Measurements from ENCODE around the gene PILRA.
"Not testable (repeated sequence)": the region's sequence is repeated elsewhere in the genome, so short reads cannot be mapped to it uniquely, and the experiment has no call there.

The PILRA gene

GRCh38 chr7:100376066-100376465, 2.8 kb downstream of the PILRA start:
- FAIRE-seq (no peak), DNase-seq (ENCODE audit: insufficient read length, low spot score) (no peak)

GRCh38 chr7:100378114-100378755, 4.9 kb downstream of the PILRA start:
- DNase-seq (ENCODE audit: insufficient read length, low spot score) (no peak), FAIRE-seq (no peak)

GRCh38 chr7:100380196-100380595, 6.9 kb downstream of the PILRA start:
- no peak for FAIRE-seq

GRCh38 chr7:100381531-100382233, 8.4 kb downstream of the PILRA start:
- FAIRE-seq; DNase-seq (ENCODE audit: insufficient read length, low spot score): not testable (repeated sequence)

More at GRCh38 chr7:100380196-100380595, 6.9 kb downstream of the PILRA start:
- DNase-seq (ENCODE audit: insufficient read length, low spot score): no peak

GRCh38 chr7:100382234-100382853, 9.1 kb downstream of the PILRA start:
- not testable (repeated sequence) for FAIRE-seq; DNase-seq (ENCODE audit: insufficient read length, low spot score)

- FAIRE-seq (no peak), DNase-seq (ENCODE audit: insufficient read length, low spot score) (no peak)
Measured at GRCh38 chr7:100384628-100385294, 11.5 kb downstream of the PILRA start.

GRCh38 chr7:100386940-100387339, 13.7 kb downstream of the PILRA start:
- FAIRE-seq (no peak), DNase-seq (ENCODE audit: insufficient read length, low spot score) (no peak)

GRCh38 chr7:100387695-100388094, 14.4 kb downstream of the PILRA start:
- FAIRE-seq (no peak), DNase-seq (ENCODE audit: insufficient read length, low spot score) (no peak)

- FAIRE-seq (no peak), DNase-seq (ENCODE audit: insufficient read length, low spot score) (no peak)
Measured at GRCh38 chr7:100389437-100390088, 16.3 kb downstream of the PILRA start.

- FAIRE-seq: no peak
- DNase-seq (ENCODE audit: insufficient read length, low spot score): no peak
Measured at GRCh38 chr7:100390286-100391009, 17.2 kb downstream of the PILRA start.

- FAIRE-seq (peak; percentile 77), DNase-seq (ENCODE audit: insufficient read length, low spot score) (no peak)
Measured at GRCh38 chr7:100393233-100393905, 20.1 kb downstream of the PILRA start.

GRCh38 chr7:100394077-100394476, 20.8 kb downstream of the PILRA start:
- no peak for FAIRE-seq
- no peak for DNase-seq (ENCODE audit: insufficient read length, low spot score)

- DNase-seq (ENCODE audit: insufficient read length, low spot score) (peak; percentile 44), FAIRE-seq (peak; percentile 97)
Measured at GRCh38 chr7:100396421-100396982, 23.2 kb downstream of the PILRA start.

GRCh38 chr7:100397315-100398081, 24.2 kb downstream of the PILRA start:
- FAIRE-seq: peak; percentile 42
- DNase-seq (ENCODE audit: insufficient read length, low spot score): no peak

GRCh38 chr7:100398239-100398638, 25.0 kb downstream of the PILRA start:
- FAIRE-seq (no peak), DNase-seq (ENCODE audit: insufficient read length, low spot score) (no peak)

GRCh38 chr7:100400041-100400440, 26.8 kb downstream of the PILRA start:
- FAIRE-seq (no peak), DNase-seq (ENCODE audit: insufficient read length, low spot score) (no peak)

GRCh38 chr7:100400656-100401055, 27.4 kb downstream of the PILRA start:
- DNase-seq (ENCODE audit: insufficient read length, low spot score) (no peak), FAIRE-seq (no peak)

- no peak for FAIRE-seq
- DNase-seq (ENCODE audit: insufficient read length, low spot score): no peak
Measured at GRCh38 chr7:100401811-100402210, 28.5 kb downstream of the PILRA start.

GRCh38 chr7:100402241-100402640, 29.0 kb downstream of the PILRA start:
- DNase-seq (ENCODE audit: insufficient read length, low spot score) (no peak), FAIRE-seq (no peak)

Measured in GM19239 (cell line).